B cell (primary cell): Measurements from ENCODE around the gene PML. TPM values are rescaled to one million over a fixed set of nuclear protein-coding genes. Genes with fewer than 3 reads are reported as not detected.

ENCODE experiments used
- ATAC-seq: fragments of 200-7000 bp; cut with Tn5 transposase; one replicate; pipeline ENCODE4 v1.10.0; 2021; ENCODE audit warnings: low read depth, mild to moderate bottlenecking, moderate number of reproducible peaks, moderate library complexity
- CTCF ChIA-PET: fragments of 350-600 bp; sonication (Branson Sonifier 250); formaldehyde crosslinking; loops from one replicate; lab custom pipeline; 2021; ENCODE audit warnings: antibody characterized with exemption, inconsistent platforms; lab: Charles Lee
- POLR2A ChIA-PET: fragments of 350-600 bp; sonication (Branson Sonifier 250); formaldehyde crosslinking; loops from one replicate; lab custom pipeline; 2021; ENCODE audit warnings: antibody characterized with exemption; lab: Charles Lee
- DNase-seq: peaks from one replicate; pipeline ENCODE4 v3.0.0; 2013
- H2AFZ ChIP-seq: 2 replicates; pipeline ENCODE4 v1.6.1; 2012; ENCODE audit warnings: mild to moderate bottlenecking, low read depth, low read length; ENCODE audit not compliant: insufficient read depth, poor library complexity, severe bottlenecking
- H3K27ac ChIP-seq, 2 donors: 1 replicate in 1 of 2; 2 replicates in 1 of 2; pipeline ENCODE4 v1.5.1; 2012 to 2013; ENCODE audit warnings: low read length in 2 of 2, mild to moderate bottlenecking in 2 of 2, moderate library complexity in 1 of 2
- H3K27me3 ChIP-seq, 4 experiments: fragments of 200-600 bp in 1 of 4; sonication (generic) in 1 of 4; replicated peaks in 1 of 4; 1 replicate in 2 of 4; 2 replicates in 2 of 4; pipeline versions ENCODE4 v1.6.1 to v1.7.0; 2013 to 2016; ENCODE audit warnings: low read length in 3 of 4, mild to moderate bottlenecking in 2 of 4, mixed read lengths in 1 of 4, moderate library complexity in 1 of 4; ENCODE audit not compliant: insufficient read depth in 4 of 4, control insufficient read depth in 3 of 4; ENCODE audit errors: control extremely low read depth in 1 of 4
- H3K36me3 ChIP-seq, 2 experiments: replicated peaks in 1 of 2; 1 replicate in 1 of 2; 2 replicates in 1 of 2; pipeline versions ENCODE4 v1.6.1 to v1.7.1; 2013; ENCODE audit warnings: low read length in 1 of 2; ENCODE audit not compliant: insufficient read depth in 2 of 2, control insufficient read depth in 1 of 2; ENCODE audit errors: control extremely low read depth in 1 of 2, extremely low read depth in 1 of 2
- H3K4me1 ChIP-seq, 2 donors: fragments of 200-600 bp in 1 of 2; sonication (generic) in 1 of 2; 1 replicate in 1 of 2; 2 replicates in 1 of 2; pipeline versions ENCODE4 v1.5.1 to v1.6.1; 2013 to 2017; ENCODE audit warnings: low read length in 2 of 2; ENCODE audit not compliant: control insufficient read depth in 2 of 2, insufficient read depth in 2 of 2
- H3K4me2 ChIP-seq: replicated peaks from 2 replicates; pipeline ENCODE3; 2012; ENCODE audit warnings: mild to moderate bottlenecking, low read depth, low read length; ENCODE audit not compliant: poor library complexity, severe bottlenecking
- H3K4me3 ChIP-seq, 5 experiments: fragments of 200-600 bp in 1 of 5; sonication (generic) in 1 of 5; 1 replicate in 3 of 5; 2 replicates in 2 of 5; pipeline versions ENCODE4 v1.5.1 to v1.7.0; 2011 to 2016; ENCODE audit warnings: low read length in 4 of 5, mild to moderate bottlenecking in 4 of 5, low read depth in 2 of 5, control low read depth in 1 of 5, moderate library complexity in 1 of 5; ENCODE audit not compliant: insufficient read depth in 1 of 5; ENCODE audit errors: control extremely low read depth in 1 of 5, extremely low read depth in 1 of 5
- H3K79me2 ChIP-seq: fragments of 200-600 bp; sonication (generic); one replicate; pipeline ENCODE4 v1.6.0; 2016; ENCODE audit warnings: low read length; ENCODE audit not compliant: control insufficient read depth, insufficient read depth
- H3K9ac ChIP-seq: fragments of 200-600 bp; sonication (generic); 2 replicates; pipeline ENCODE4 v1.6.1; 2017; ENCODE audit warnings: mild to moderate bottlenecking, low read length, moderate library complexity
- H3K9me3 ChIP-seq, 3 donors: one replicate each; pipeline versions ENCODE4 v1.6.1 to v1.7.1; 2013; ENCODE audit warnings: low read length in 2 of 3; ENCODE audit not compliant: control insufficient read depth in 2 of 3, insufficient read depth in 1 of 3; ENCODE audit errors: control extremely low read depth in 1 of 3
- H4K20me1 ChIP-seq: 2 replicates; pipeline ENCODE4 v1.6.0; 2012; ENCODE audit warnings: mild to moderate bottlenecking, low read length; ENCODE audit not compliant: insufficient read depth, control insufficient read depth, poor library complexity, severe bottlenecking
- H3K27ac Mint-ChIP-seq: one replicate; pipeline ENCODE4 v1.8.0; 2021; ENCODE audit warnings: mixed read lengths
- H3K27me3 Mint-ChIP-seq: one replicate; pipeline ENCODE4 v1.8.0; 2021; ENCODE audit warnings: mixed read lengths
- H3K4me1 Mint-ChIP-seq: one replicate; pipeline ENCODE4 v1.8.0; 2021; ENCODE audit warnings: mixed read lengths
- H3K4me3 Mint-ChIP-seq: one replicate; pipeline ENCODE4 v1.8.0; 2021; ENCODE audit warnings: mixed read lengths
- H3K9me3 Mint-ChIP-seq: one replicate; pipeline ENCODE4 v1.8.0; 2022; ENCODE audit warnings: mixed read lengths; ENCODE audit not compliant: insufficient read depth
- EZH2 ChIP-seq: IDR thresholded peaks from 2 replicates; pipeline ENCODE4 v1.6.1; 2012; ENCODE audit warnings: borderline replicate concordance, low read depth, mild to moderate bottlenecking, moderate library complexity, low read length; ENCODE audit not compliant: insufficient read depth, poor library complexity, severe bottlenecking
- WGBS: methylation state at CpG from one replicate; pipeline ENCODE4 v1.1.5; 2013; ENCODE audit warnings: missing lambda C conversion rate; ENCODE audit not compliant: insufficient coverage; 5-methylcytosine and 5-hydroxymethylcytosine counted together
- intact Hi-C: fragments of 100-400 bp; cut with micrococcal nuclease; formaldehyde crosslinking; loops from one replicate; pipeline ENCODE4 v1.10.0; 2022
- polyA plus RNA-seq: library from polyadenylated mRNA; depleted of rRNA; stranded (reverse); fragments of >200 nt; gene quantifications from 2 replicates; pipeline ENCODE4 v1.2.3, GENCODE V29; 2012
- total RNA-seq, 2 donors: library from RNA; stranded (reverse); fragments of 120-200 nt in 1 of 2; gene quantifications; 1 replicate in 1 of 2; 2 replicates in 1 of 2; pipeline versions ENCODE4 v1.2.3 to v1.2.4, GENCODE V29; 2013 to 2022
- TF ChIP-seq, protein P1 (sequence below): fragments of 200-600 bp; IDR thresholded peaks from one replicate; pipeline ENCODE4 v1.8.0; 2022; ENCODE audit warnings: antibody characterized with exemption, mild to moderate bottlenecking

PML gene
- total and polyA plus RNA-seq, 2 donors (not counting 1 experiment from before 2014, with no cell fraction given), result 59.2 to 66.3 TPM

DNA sequence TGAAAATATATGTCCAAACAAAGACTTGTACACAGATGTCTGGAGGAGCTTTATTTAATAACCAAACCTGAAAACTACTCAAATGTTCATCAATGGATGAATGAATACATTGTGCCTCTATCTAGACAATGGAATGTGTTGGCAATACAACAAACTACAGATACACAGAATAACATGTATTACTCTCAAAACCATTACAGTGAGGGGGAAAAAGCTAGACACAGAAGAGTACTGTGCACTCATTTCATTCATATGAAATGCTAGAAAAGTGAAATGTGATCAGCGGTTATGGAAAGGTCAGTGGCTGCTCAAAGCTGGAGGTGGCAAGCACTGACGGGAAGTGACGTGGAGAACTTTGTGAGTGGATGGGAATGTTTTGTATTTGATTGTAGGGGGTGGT is 15.6 kb upstream of the PML start:
- peaks cover 7% of the 10 kb centered on the region for H3K79me2 ChIP-seq
- no peak overlapping the region for H3K4me2 ChIP-seq
- H3K9ac ChIP-seq, result no peak overlapping the region
- no peak overlapping the region for H2AFZ ChIP-seq
- intact Hi-C loops, result no loop called here
- 100% methylated on average over 1 of the region's 3 CpGs for WGBS
- peaks cover 23% of the 10 kb centered on the region for H3K27me3 Mint-ChIP-seq
- H3K27ac ChIP-seq, result no peak overlapping the region
- TF ChIP-seq, protein P1, sequence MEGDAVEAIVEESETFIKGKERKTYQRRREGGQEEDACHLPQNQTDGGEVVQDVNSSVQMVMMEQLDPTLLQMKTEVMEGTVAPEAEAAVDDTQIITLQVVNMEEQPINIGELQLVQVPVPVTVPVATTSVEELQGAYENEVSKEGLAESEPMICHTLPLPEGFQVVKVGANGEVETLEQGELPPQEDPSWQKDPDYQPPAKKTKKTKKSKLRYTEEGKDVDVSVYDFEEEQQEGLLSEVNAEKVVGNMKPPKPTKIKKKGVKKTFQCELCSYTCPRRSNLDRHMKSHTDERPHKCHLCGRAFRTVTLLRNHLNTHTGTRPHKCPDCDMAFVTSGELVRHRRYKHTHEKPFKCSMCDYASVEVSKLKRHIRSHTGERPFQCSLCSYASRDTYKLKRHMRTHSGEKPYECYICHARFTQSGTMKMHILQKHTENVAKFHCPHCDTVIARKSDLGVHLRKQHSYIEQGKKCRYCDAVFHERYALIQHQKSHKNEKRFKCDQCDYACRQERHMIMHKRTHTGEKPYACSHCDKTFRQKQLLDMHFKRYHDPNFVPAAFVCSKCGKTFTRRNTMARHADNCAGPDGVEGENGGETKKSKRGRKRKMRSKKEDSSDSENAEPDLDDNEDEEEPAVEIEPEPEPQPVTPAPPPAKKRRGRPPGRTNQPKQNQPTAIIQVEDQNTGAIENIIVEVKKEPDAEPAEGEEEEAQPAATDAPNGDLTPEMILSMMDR, result no peak
- TF ChIP-seq EZH2, result no peak
- H3K9me3 ChIP-seq, result peaks cover 0 to 5% (median 0%) of the 10 kb centered on the region in 3 donors
- no peaks in the 10 kb centered on the region for H3K36me3 ChIP-seq
- peaks cover 37% of the 10 kb centered on the region for H3K4me1 Mint-ChIP-seq
- CTCF ChIA-PET, result interaction anchor here (0.5 to 1.0 kb wide), 3 partner anchors 15 to 1925 kb away, joined by 3 to 5 read pairs (median 3); no protein-coding TSS in a partner anchor
- DNase-seq (no peak), ATAC-seq (no peak)
- H3K4me3 Mint-ChIP-seq, result no peak overlapping the region
- no peak overlapping the region for H3K27ac Mint-ChIP-seq
- H4K20me1 ChIP-seq, result no peaks in the 10 kb centered on the region
- POLR2A ChIA-PET, result no interaction called here
- H3K4me3 ChIP-seq, result no peak overlapping the region
- H3K9me3 Mint-ChIP-seq, result no peaks in the 10 kb centered on the region
- H3K4me1 ChIP-seq, result peaks cover 32 to 34% of the 10 kb centered on the region in 2 donors
- H3K27me3 ChIP-seq, result peaks cover 0 to 20% (median 13%) of the 10 kb centered on the region in 4 experiments

DNA sequence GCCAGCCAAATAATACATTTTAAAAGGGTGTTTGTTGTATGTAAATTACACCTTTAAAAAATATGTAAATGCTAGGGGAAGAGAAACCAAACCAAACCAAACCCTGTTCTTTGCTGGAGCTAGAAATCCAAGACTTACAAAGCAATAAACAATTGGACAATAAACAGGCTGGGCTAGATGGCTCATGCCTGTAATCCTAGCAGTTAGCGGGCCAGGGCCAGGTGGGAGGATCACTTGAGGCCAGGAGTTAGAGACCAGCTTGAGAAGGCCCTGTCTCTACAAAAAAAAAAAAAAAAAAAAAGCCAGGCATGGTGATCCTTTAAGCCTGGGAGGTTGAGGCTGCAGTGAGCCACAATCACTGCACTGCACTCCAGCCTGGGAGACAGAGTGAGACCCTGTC is 14.9 kb upstream of the PML start:
- no peak overlapping the region for H3K9ac ChIP-seq
- H3K27me3 Mint-ChIP-seq, result peaks cover 17% of the 10 kb centered on the region
- ChIA-PET CTCF (interaction anchor here (1.0 kb wide), 1 partner anchor 16 kb away, joined by 3 read pairs; no protein-coding TSS in a partner anchor), POLR2A (no interaction called here)
- H4K20me1 ChIP-seq, result no peaks in the 10 kb centered on the region
- peaks cover 39 to 42% of the 10 kb centered on the region in 2 donors for H3K4me1 ChIP-seq
- ATAC-seq (no peak), DNase-seq (no peak)
- no peaks in the 10 kb centered on the region for H3K36me3 ChIP-seq
- peaks cover 43% of the 10 kb centered on the region for H3K4me1 Mint-ChIP-seq
- H3K27ac ChIP-seq, result no peak overlapping the region
- H3K79me2 ChIP-seq, result peaks cover 8% of the 10 kb centered on the region
- WGBS, result 100% methylated on average over 1 of the region's 1 CpG
- no peak overlapping the region for H3K4me3 ChIP-seq
- H3K27me3 ChIP-seq, result peaks cover 0 to 16% (median 11%) of the 10 kb centered on the region in 4 experiments
- no peak overlapping the region for H3K27ac Mint-ChIP-seq
- peaks cover 0 to under 1% (median 0%) of the 10 kb centered on the region in 3 donors for H3K9me3 ChIP-seq
- no peak overlapping the region for H3K4me3 Mint-ChIP-seq
- H3K4me2 ChIP-seq, result no peak overlapping the region
- H2AFZ ChIP-seq, result no peak overlapping the region
- TF ChIP-seq, protein P1, result no peak
- TF ChIP-seq EZH2, result no peak
- intact Hi-C loops, result no loop called here
- H3K9me3 Mint-ChIP-seq, result no peaks in the 10 kb centered on the region
